Colonic mucosa (tissue), 4 donors: ENCODE data around the gene STAB1. TPM values are rescaled to one million over a fixed set of nuclear protein-coding genes. Genes with fewer than 3 reads are reported as not detected.

Source experiments
- DNase-seq: peaks from one replicate; pipeline ENCODE4 v3.0.0-alpha.2; 2020
- H3K27ac ChIP-seq: fragments of 200-600 bp; one replicate; pipeline ENCODE4 v1.8.0; 2021
- H3K27me3 ChIP-seq: fragments of 200-600 bp; one replicate; pipeline ENCODE4 v1.8.0; 2021
- H3K36me3 ChIP-seq: fragments of 200-600 bp; one replicate; pipeline ENCODE4 v1.8.0; 2021
- H3K4me1 ChIP-seq: fragments of 200-600 bp; one replicate; pipeline ENCODE4 v1.8.0; 2021; ENCODE audit warnings: mild to moderate bottlenecking
- H3K4me3 ChIP-seq: fragments of 200-600 bp; one replicate; pipeline ENCODE4 v1.8.0; 2021
- H3K9ac ChIP-seq, 2 donors: one replicate each; pipeline ENCODE4 v1.7.0; 2013; ENCODE audit warnings: control low read depth in 2 of 2, low read depth in 2 of 2, low read length in 2 of 2
- H3K9me3 ChIP-seq: fragments of 200-600 bp; one replicate; pipeline ENCODE4 v1.8.0; 2021
- intact Hi-C: fragments of 100-400 bp; cut with DNase I; formaldehyde crosslinking; loops from one replicate; pipeline ENCODE4 v1.14.1; 2022
- total RNA-seq, 2 donors: library from RNA; stranded (reverse); fragmentation: NEBNext Ultra II Directional in 1 of 2; extraction: Animal tissue kit (Norgen Biotek cat#: 25700) in 1 of 2; gene quantifications; one replicate each; pipeline ENCODE4 v1.2.1, GENCODE V29; 2021
- TF ChIP-seq, protein P1 (sequence below): fragments of 200-600 bp; IDR thresholded peaks from one replicate; pipeline ENCODE4 v1.8.0; 2022; ENCODE audit warnings: antibody characterized with exemption, mild to moderate bottlenecking
- donor health status: healthy.
- donor health status: DM: no; HTN: no; CAD: no.
- donor health status: DM: no; HTN: no; CAD: no.

STAB1 gene
- total RNA-seq, 2 donors from 2014 or later: 41.1 to 46.5 TPM

DNA sequence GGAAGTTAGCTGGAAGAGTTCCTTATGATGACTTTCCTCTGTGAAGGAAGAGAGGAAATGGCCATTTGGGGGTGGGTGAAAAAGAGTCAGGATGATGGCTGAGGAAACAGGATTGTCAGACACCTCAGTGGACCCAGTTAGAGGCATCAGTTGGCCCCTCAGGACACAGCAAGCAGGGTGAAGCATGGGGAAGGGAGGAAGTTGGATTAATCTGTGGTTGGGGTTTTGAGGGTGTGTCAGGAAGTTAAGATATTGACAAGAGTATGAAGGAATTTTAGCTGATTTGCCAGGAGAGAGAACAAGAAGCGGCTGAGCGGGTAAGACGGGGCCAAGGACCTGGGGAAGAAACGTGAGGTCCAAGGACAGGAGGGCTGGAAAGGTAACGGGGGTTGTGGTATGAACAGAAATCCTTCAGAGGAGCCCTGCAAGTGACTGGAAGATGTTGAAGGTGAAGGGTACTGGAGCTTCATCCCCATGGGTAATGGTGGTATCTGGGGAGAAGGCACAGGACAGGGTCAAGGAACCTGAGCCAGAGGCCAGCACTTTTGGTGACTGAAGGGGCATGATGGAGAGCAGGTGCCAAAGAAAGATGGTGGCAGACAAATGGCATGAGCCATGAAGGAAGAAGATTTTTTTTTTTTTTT lies 44.0 kb downstream of the STAB1 start:
- Histone ChIP-seq H3K36me3 (no peaks in the 10 kb centered on the region), H3K27ac (no peak overlapping the region), H3K9ac (no peak overlapping the region), H3K4me3 (no peak overlapping the region), H3K4me1 (peaks cover 14% of the 10 kb centered on the region), H3K27me3 (no peaks in the 10 kb centered on the region), H3K9me3 (no peaks in the 10 kb centered on the region)
- no peak for DNase-seq
- intact Hi-C loops: no loop called here
- TF ChIP-seq, protein P1, sequence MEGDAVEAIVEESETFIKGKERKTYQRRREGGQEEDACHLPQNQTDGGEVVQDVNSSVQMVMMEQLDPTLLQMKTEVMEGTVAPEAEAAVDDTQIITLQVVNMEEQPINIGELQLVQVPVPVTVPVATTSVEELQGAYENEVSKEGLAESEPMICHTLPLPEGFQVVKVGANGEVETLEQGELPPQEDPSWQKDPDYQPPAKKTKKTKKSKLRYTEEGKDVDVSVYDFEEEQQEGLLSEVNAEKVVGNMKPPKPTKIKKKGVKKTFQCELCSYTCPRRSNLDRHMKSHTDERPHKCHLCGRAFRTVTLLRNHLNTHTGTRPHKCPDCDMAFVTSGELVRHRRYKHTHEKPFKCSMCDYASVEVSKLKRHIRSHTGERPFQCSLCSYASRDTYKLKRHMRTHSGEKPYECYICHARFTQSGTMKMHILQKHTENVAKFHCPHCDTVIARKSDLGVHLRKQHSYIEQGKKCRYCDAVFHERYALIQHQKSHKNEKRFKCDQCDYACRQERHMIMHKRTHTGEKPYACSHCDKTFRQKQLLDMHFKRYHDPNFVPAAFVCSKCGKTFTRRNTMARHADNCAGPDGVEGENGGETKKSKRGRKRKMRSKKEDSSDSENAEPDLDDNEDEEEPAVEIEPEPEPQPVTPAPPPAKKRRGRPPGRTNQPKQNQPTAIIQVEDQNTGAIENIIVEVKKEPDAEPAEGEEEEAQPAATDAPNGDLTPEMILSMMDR: no peak

GRCh38 chr3:52541050-52541449 lies 45.9 kb downstream of the STAB1 start:
- intact Hi-C loops: no loop called here
- H3K27ac ChIP-seq: no peak overlapping the region
- no peaks in the 10 kb centered on the region for H3K36me3 ChIP-seq
- no peak for DNase-seq
- no peak overlapping the region for H3K4me3 ChIP-seq
- H3K4me1 ChIP-seq: peaks cover 9% of the 10 kb centered on the region
- no peaks in the 10 kb centered on the region for H3K9me3 ChIP-seq
- H3K27me3 ChIP-seq: no peaks in the 10 kb centered on the region
- H3K9ac ChIP-seq: no peak overlapping the region
- TF ChIP-seq, protein P1: no peak

- Histone ChIP-seq H3K27me3 (no peaks in the 10 kb centered on the region), H3K9ac (no peak overlapping the region), H3K4me3 (no peak overlapping the region), H3K4me1 (no peaks in the 10 kb centered on the region), H3K27ac (no peak overlapping the region), H3K36me3 (peaks cover 6% of the 10 kb centered on the region), H3K9me3 (no peaks in the 10 kb centered on the region)
- TF ChIP-seq, protein P1: no peak
- intact Hi-C loops: no loop called here
- no peak for DNase-seq
Observed at GRCh38 chr3:52544937-52545336, 49.8 kb downstream of the STAB1 start.

DNA sequence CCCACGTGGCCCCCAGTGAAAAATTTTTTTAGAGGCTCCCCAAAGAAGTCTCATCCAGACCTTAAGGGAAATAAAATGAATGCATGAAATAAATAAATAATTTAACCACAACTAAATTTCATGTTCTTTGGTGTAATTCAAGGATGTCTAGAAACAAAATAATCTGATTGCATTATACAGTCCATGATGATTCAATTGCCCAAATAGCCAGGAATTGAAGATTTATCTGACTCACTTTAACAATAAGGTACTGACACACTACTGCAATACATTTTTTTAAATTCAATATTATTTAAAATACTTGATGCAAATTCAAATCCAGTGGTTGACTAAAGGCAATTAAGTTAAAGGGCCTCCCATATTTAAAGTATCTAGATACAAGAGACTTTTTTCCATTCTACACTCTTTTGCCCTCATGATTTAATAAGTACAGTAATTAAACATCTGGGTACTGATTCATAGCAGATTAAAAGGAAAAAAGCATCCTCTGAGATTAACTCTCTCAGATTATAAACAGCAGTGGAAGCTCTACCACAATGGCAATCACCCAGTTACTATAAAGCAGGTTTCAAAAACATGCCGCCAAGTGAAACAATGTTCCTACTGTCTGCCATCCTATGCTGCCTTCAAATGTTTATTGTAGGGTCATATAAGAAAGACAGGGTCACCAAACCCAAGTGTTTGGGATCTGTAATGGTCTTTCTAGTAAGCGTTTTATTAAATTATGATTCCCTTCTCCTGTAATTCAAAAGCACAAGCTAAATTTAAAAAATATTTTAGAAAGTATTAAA lies 51.2 kb downstream of the STAB1 start:
- Histone ChIP-seq H3K27ac (no peak overlapping the region), H3K9ac (no peak overlapping the region), H3K36me3 (peaks cover 8% of the 10 kb centered on the region), H3K27me3 (no peaks in the 10 kb centered on the region), H3K9me3 (no peaks in the 10 kb centered on the region), H3K4me1 (no peaks in the 10 kb centered on the region), H3K4me3 (no peak overlapping the region)
- TF ChIP-seq, protein P1: no peak
- intact Hi-C loops: no loop called here
- no peak for DNase-seq

- no peak for DNase-seq
- peaks cover 8% of the 10 kb centered on the region for H3K36me3 ChIP-seq
Observed at GRCh38 chr3:52547143-52547542, 52.0 kb downstream of the STAB1 start.

More at GRCh38 chr3:52547143-52547542, 52.0 kb downstream of the STAB1 start:
- intact Hi-C loops: no loop called here
- Histone ChIP-seq H3K9me3 (no peaks in the 10 kb centered on the region), H3K9ac (no peak overlapping the region), H3K4me3 (no peak overlapping the region), H3K4me1 (no peaks in the 10 kb centered on the region), H3K27me3 (no peaks in the 10 kb centered on the region), H3K27ac (no peak overlapping the region)
- TF ChIP-seq, protein P1: no peak
